ENCODE data around the gene NOM1. TPM values are rescaled to one million over a fixed set of nuclear protein-coding genes. Genes with fewer than 3 reads are reported as not detected.

Gene NOM1
- total RNA-seq, 1 donor: 11.6 TPM

GRCh38 chr7:156998988-156999957, 49.8 kb downstream of the NOM1 start:
- no peak overlapping the region for H3K4me2 ChIP-seq (ENCODE audit: insufficient read depth, low read length)
- H3K4me1 ChIP-seq (ENCODE audit: insufficient read depth, low read length): no peaks in the 10 kb centered on the region
- peak; percentile 77 for DNase-seq (ENCODE audit: insufficient read length, low spot score, missing footprints)
- H4K20me1 ChIP-seq (ENCODE audit: insufficient read depth, low read length): no peaks in the 10 kb centered on the region
- H3K27me3 ChIP-seq (ENCODE audit: insufficient read depth, low read length): peaks cover 75% of the 10 kb centered on the region
- no peak for TF ChIP-seq CTCF (IDR thresholded peaks at IDR 0.05; ENCODE audit: extremely low read depth, low read depth, low read length)
- H3K9me3 ChIP-seq (ENCODE audit: low read depth, low read length): no peaks in the 10 kb centered on the region
- H2AFZ ChIP-seq (ENCODE audit: low read length): no peak overlapping the region
- no peak overlapping the region for H3K27ac ChIP-seq (ENCODE audit: low read depth, low read length)
- no peaks in the 10 kb centered on the region for H3K79me2 ChIP-seq (ENCODE audit: insufficient read depth, low read length)
- peak overlapping the region; percentile 30 for H3K4me3 ChIP-seq (ENCODE audit: insufficient read depth, low read length)
- H3K36me3 ChIP-seq (ENCODE audit: insufficient read depth, low read length): no peaks in the 10 kb centered on the region

DNA sequence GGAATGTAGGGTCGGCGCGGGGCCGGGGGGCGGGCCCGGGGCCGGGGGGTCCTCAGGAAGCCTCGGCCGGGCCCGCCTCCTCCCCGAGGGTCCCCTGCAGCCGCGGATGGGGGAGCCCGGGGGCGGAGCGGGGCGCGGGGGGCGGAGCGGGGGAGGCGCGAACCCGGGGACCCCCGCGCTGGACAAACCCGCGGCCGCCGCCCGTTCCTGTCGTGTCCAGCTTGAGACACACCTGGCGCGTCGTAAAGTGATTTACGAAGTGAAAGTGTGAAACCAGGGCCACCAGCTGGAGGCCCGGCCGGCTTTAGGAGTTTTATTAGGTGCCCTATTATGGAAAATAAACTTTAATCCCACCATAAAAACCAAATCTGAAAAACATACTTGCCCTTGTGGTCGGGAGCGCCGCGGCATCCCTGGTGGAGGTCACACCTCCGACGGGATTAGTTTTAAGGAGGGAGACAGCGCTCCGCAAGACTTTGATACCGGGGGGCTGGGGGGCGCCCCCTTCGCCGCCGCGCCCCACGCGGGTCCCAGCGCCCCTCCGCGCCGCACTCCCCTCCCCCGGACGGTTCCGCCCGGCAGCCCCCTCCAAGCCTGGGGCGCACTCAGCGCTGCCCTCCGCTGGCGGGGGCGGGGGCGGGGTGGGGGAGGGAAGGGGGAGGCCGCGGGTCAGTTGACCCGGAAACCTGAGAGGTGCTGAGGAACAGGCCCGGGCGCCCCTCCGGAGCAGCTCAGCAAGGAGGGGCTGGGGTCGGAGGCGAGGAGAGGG, 50.6 kb downstream of the NOM1 start:
- no peaks in the 10 kb centered on the region for H3K36me3 ChIP-seq (ENCODE audit: insufficient read depth, low read length)
- peak overlapping the region; percentile 52 for H3K4me3 ChIP-seq (ENCODE audit: insufficient read depth, low read length)
- no peak overlapping the region for H3K27ac ChIP-seq (ENCODE audit: low read depth, low read length)
- H2AFZ ChIP-seq (ENCODE audit: low read length): no peak overlapping the region
- H3K4me2 ChIP-seq (ENCODE audit: insufficient read depth, low read length): peak overlapping the region; percentile 74
- peaks cover 83% of the 10 kb centered on the region for H3K27me3 ChIP-seq (ENCODE audit: insufficient read depth, low read length)
- H3K4me1 ChIP-seq (ENCODE audit: insufficient read depth, low read length): no peaks in the 10 kb centered on the region
- no peak for TF ChIP-seq CTCF (IDR thresholded peaks at IDR 0.05; ENCODE audit: extremely low read depth, low read depth, low read length)
- peak; percentile 85 for DNase-seq (ENCODE audit: insufficient read length, low spot score, missing footprints)
- no peaks in the 10 kb centered on the region for H3K9me3 ChIP-seq (ENCODE audit: low read depth, low read length)
- no peaks in the 10 kb centered on the region for H3K79me2 ChIP-seq (ENCODE audit: insufficient read depth, low read length)
- H4K20me1 ChIP-seq (ENCODE audit: insufficient read depth, low read length): no peaks in the 10 kb centered on the region

GRCh38 chr7:157000741-157001653, 51.5 kb downstream of the NOM1 start:
- no peak for TF ChIP-seq CTCF (IDR thresholded peaks at IDR 0.05; ENCODE audit: extremely low read depth, low read depth, low read length)
- Histone ChIP-seq H3K9me3 (ENCODE audit: low read depth, low read length) (no peaks in the 10 kb centered on the region), H3K4me1 (ENCODE audit: insufficient read depth, low read length) (no peaks in the 10 kb centered on the region), H4K20me1 (ENCODE audit: insufficient read depth, low read length) (no peaks in the 10 kb centered on the region), H3K36me3 (ENCODE audit: insufficient read depth, low read length) (no peaks in the 10 kb centered on the region), H2AFZ (ENCODE audit: low read length) (no peak overlapping the region), H3K4me3 (ENCODE audit: insufficient read depth, low read length) (no peak overlapping the region), H3K4me2 (ENCODE audit: insufficient read depth, low read length) (peak overlapping the region; percentile 16), H3K27me3 (ENCODE audit: insufficient read depth, low read length) (peaks cover 91% of the 10 kb centered on the region), H3K79me2 (ENCODE audit: insufficient read depth, low read length) (no peaks in the 10 kb centered on the region), H3K27ac (ENCODE audit: low read depth, low read length) (no peak overlapping the region)
- peak; percentile 62 for DNase-seq (ENCODE audit: insufficient read length, low spot score, missing footprints)
